Motor neuron (in vitro differentiated cells): ENCODE data around the gene VTN. TPM values are rescaled to one million over a fixed set of nuclear protein-coding genes. Genes with fewer than 3 reads are reported as not detected.

Experiments used
- ATAC-seq, 8 experiments: fragments of 200-7000 bp; cut with Tn5 transposase; replicated peaks in 6 of 8; 2 replicates each; pipeline ENCODE4 v1.8.0; 2021; ENCODE audit warnings: mild to moderate bottlenecking in 8 of 8, moderate library complexity in 8 of 8
- H3K27ac ChIP-seq, 2 donors: fragments of 250-450 bp; sonication (Bioruptor Pico); 2 replicates each; pipeline ENCODE4 v1.9.0; 2021; ENCODE audit warnings: antibody characterized with exemption in 2 of 2, mild to moderate bottlenecking in 2 of 2, moderate library complexity in 1 of 2
- H3K4me1 ChIP-seq, 2 donors: fragments of 250-450 bp; sonication (Bioruptor Pico); replicated peaks in 1 of 2; 2 replicates each; pipeline ENCODE4 v1.6.1; 2021; ENCODE audit warnings: antibody characterized with exemption in 2 of 2, mild to moderate bottlenecking in 2 of 2, moderate library complexity in 1 of 2
- H3K4me3 ChIP-seq, 5 donors: fragments of 250-450 bp; sonication (Bioruptor Pico); 2 replicates each; pipeline ENCODE4 v1.9.0; 2021; ENCODE audit warnings: antibody characterized with exemption in 5 of 5, mild to moderate bottlenecking in 5 of 5, moderate library complexity in 4 of 5
- WGBS, 10 experiments: fragments of 450-650 bp; shearing (Covaris generic); methylation state at CpG; one replicate each; pipeline ENCODE4 v1.0.0; 2022; 5-methylcytosine and 5-hydroxymethylcytosine counted together
- in situ Hi-C, 9 experiments: fragments of 400-800 bp; cut with MboI; loops; one replicate each; pipeline ENCODE4 v1.15.0; 2021; ENCODE audit warnings: low sequenced_read_pairs in 9 of 9, low pct_unique_long_range_greater_than_20kb in 2 of 9; ENCODE audit not compliant: unreplicated experiment in 9 of 9
- total RNA-seq, 8 experiments: library from RNA; unstranded; fragments of 300-600 nt; gene quantifications; 2 replicates each; pipeline versions ENCODE4 v1.2.3 to v1.2.4, GENCODE V29; 2022

The VTN gene
- total RNA-seq, 8 experiments from 2014 or later = 0.40 to 12.0 (median 0.74) TPM

DNA sequence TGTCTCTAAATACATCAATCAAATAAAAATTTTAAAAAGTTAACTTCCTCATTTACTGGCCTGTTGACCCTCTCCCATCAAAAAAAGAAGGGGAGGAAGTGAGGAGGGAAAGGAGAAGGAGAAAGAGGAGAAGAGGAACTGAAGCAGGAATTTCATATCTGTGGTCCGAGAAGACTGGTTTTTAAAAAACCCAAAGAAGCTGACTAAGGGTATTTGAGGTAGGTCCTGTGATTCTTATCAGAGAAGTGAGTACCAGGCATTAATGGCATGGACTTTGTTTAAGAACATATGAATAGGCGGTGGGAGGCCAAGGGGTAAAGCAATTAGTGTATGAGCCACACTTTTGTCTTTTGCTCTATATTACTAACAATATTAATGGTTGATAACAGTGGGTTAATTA is 33.9 kb upstream of the VTN start:
- H3K4me1 ChIP-seq = peaks cover 10 to 11% of the 10 kb centered on the region in 2 donors
- 86 to 100% (median 95%) methylated on average over 1 to 2 of the region's 2 CpGs for WGBS, 10 experiments
- in situ Hi-C loops = no loop called here
- H3K27ac ChIP-seq = no peak overlapping the region
- ATAC-seq = no peak
- H3K4me3 ChIP-seq = no peak overlapping the region

DNA sequence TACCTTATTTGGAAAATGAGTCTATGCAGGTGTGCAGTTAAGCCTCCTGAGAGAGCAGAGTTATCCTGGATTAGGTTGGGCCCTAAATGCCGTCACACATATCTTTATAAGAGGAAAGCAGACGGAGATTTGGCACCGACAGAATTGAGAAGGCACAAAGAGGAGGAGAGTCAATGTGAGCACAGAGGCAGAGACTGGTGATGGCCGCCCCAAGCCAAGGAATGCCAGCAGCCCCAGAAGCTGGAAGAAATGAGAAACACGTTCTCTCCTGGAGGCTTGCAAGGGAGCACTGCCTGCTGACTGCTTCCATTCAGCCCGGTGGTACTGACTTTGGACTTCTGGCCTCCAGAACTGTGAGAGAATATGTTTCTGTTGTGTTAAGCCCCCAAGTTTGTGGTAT is 32.7 kb upstream of the VTN start:
- Histone ChIP-seq H3K4me1 (peaks cover 10 to 13% of the 10 kb centered on the region in 2 donors), H3K27ac (no peak overlapping the region), H3K4me3 (no peak overlapping the region)
- ATAC-seq = no peak
- WGBS, 10 experiments = 80 to 100% (median 91%) methylated on average over 1 to 5 of the region's 6 CpGs; no CpG with 5 or more reads in 2 of the 10 experiments
- in situ Hi-C loops = no loop called here

DNA sequence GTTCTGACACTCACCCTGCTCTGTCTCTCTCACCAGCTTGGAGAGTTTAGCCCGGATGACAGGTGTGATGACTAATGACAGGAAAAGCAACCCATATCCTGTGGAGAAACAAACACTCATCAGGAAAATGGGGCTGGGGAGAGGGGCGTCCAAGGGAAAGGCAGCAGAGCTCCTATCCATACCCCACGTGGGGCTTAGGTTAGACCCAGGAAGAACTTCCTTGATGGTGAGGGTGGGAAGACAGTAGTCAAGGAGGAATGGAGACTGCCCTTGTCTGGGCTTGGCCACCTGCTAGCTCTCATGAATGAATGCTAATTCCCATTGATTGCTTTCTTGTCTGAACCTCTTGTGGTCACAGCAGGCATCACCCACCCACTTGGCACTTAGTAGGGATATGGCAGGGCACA is 32.1 kb upstream of the VTN start:
- in situ Hi-C loops = no loop called here
- 0 to 92% (median 80%) methylated on average over 1 to 3 of the region's 3 CpGs; no CpG with 5 or more reads in 5 of the 10 experiments for WGBS, 10 experiments
- Histone ChIP-seq H3K4me3 (no peak overlapping the region), H3K27ac (no peak overlapping the region), H3K4me1 (peaks cover 9 to 10% of the 10 kb centered on the region in 2 donors)
- no peak for ATAC-seq

DNA sequence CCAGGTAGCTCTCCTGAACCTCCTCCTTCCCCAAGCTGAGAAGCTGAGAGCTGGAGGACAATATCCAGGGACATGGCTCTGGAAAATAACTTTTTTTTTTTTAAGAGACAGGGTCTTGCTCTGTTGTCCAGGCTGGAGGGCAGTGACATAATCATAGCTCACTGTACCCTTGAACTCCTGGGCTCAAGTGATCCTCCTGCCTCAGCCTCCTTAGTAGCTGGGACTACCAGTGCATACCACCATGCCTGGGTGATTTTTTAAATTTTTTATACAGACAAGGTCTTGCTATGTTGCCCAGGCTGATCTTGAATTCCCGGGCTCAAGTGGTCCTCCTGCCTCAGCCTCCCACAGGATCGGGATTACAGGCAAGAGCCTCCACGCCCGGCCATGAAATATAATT is 29.7 kb upstream of the VTN start:
- in situ Hi-C loops = loop anchor here in 1 of 9 experiments (25.0 kb wide), 1 partner anchor 87 kb away; no protein-coding TSS in a partner anchor
- no peak for ATAC-seq
- H3K4me3 ChIP-seq = no peak overlapping the region
- 88 to 100% (median 96%) methylated on average over 1 to 4 of the region's 4 CpGs; no CpG with 5 or more reads in 3 of the 10 experiments for WGBS, 10 experiments
- peaks cover 3 to 7% of the 10 kb centered on the region in 2 donors for H3K4me1 ChIP-seq
- H3K27ac ChIP-seq = no peak overlapping the region

DNA sequence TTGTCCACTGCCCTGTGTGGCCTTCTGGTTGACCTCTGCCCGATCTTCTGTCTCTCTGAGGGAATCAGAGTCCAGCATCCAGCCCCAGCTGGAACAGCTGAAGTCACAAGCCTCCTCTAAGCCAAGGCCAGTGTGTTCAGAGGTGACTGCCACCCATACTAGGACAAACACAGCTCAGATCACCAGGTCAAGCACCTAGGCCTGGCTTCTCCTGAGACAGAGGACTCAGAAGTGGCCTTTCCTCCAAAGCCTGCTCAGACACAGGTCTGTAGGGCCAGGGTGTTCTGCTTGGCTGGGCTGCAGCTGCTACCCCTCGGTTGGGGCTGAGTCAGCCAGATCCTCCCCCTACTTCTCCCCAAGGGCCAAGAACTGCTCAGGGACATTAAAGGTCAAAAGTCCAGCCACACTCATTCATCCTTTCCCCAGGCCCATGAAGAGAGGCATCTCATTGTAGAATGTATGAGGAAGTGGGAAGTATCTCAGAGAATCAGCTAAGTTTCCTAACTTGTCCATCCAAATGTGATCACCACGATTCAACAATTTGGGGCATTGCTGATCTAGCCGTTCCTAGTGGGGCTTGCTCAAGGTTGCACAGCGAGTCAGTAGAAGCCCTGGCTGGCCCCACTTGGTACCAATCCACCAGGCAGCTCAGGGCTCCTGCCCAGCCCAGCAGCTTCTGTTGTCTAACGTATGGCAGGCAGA is 28.3 kb upstream of the VTN start:
- Histone ChIP-seq H3K27ac (peak overlapping the region in 1 of 2 donors; percentile 67), H3K4me3 (no peak overlapping the region), H3K4me1 (peaks cover 0 to 3% of the 10 kb centered on the region in 2 donors)
- peak in 4 of 8 experiments; percentile 23 to 54 (median 51) for ATAC-seq
- WGBS, 10 experiments = 0 to 100% (median 83%) methylated on average over 1 to 4 of the region's 6 CpGs; no CpG with 5 or more reads in 3 of the 10 experiments
- in situ Hi-C loops = loop anchor here in 1 of 9 experiments (25.0 kb wide), 1 partner anchor 89 kb away; no protein-coding TSS in a partner anchor

DNA sequence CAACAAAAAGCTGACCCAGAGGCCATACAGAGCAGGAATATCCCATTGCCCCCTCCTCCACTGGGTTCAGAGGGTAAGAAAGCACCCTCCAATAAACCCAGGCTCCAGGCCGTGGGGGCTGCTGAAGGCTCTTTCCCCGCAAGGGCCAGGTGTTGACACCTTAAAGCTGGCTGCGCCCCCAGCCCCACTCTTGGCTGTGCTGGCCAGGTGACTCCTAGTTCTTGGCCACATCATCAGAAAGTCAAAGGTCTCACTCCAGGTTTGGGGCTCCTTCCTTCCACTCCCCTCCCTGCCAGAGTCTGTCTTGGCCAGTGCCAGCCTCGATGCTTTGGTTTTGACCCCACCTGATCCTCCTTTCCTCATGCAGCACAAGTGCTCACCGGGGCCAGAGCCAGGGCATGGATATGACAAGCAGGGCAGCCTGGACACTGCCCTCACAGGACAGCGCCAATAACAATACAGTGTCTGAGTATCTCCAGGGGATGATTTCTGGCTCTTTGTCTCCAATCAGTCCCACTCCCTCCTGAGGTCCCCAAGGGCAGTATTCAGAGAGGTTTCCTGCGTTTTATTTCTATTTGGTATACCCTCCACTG is 27.7 kb upstream of the VTN start:
- Histone ChIP-seq H3K27ac (peak overlapping the region in 1 of 2 donors; percentile 67), H3K4me1 (peaks cover 0 to 3% of the 10 kb centered on the region in 2 donors), H3K4me3 (no peak overlapping the region)
- in situ Hi-C loops = loop anchor here in 1 of 9 experiments (25.0 kb wide), 1 partner anchor 90 kb away; no protein-coding TSS in a partner anchor
- 40 to 100% (median 57%) methylated on average over 1 to 4 of the region's 7 CpGs; no CpG with 5 or more reads in 4 of the 10 experiments for WGBS, 10 experiments
- peak in 4 of 8 experiments; percentile 8 to 24 (median 20) for ATAC-seq

DNA sequence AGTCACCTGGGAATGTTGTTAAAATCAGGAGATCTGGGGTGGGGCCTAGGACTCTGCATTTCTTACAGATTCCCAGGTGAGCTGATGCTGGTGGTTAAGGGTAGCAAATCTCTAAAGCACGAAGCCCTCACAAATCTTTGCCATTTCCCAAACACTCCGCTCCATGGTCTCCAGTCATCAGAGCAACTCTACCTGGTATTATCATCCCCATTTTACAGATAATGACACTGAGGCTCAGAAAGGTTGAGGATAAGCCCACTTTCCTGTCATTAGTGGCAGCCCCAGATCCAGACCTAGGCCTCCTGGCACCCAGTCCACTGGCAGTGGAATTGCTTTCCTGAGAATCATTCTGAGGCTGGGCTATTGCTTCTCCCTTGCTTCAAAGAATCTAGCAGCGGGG is 27.2 kb upstream of the VTN start:
- Histone ChIP-seq H3K27ac (no peak overlapping the region), H3K4me3 (no peak overlapping the region), H3K4me1 (peaks cover 0 to 3% of the 10 kb centered on the region in 2 donors)
- in situ Hi-C loops = loop anchor here in 1 of 9 experiments (25.0 kb wide), 1 partner anchor 90 kb away; no protein-coding TSS in a partner anchor
- ATAC-seq = no peak
- WGBS, 10 experiments = 90 to 100% (median 93%) methylated on average over 2 to 3 of the region's 3 CpGs; no CpG with 5 or more reads in 7 of the 10 experiments

DNA sequence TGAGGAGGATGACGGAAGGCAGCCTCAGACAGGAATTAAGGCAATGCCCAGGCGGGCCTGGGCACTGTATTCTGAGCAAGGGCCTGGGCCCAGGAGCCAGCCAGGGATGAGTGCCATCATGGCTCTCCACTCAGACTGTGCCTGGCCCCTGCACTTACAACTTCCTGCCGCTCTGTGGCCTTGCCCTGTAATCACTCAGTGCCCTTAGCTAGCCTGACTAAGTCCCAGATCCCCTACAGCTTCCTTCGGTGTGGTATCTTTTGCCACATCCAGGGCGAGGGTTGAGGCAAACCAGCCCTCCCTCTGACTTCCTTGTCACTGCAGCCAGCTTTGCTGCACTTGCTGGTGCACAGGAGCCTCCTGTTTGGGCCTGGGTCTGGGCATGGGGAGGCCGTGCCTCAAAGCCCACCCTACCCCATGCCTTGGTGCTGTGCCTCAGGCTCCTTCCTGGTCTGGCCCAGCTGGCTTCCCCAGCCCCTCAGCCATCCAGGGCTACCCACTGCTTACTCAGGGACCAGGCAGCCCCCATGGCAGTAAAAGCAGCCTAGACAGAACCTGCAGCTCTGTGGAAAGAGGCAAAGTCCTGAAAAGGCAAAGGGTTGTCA is 26.6 kb upstream of the VTN start:
- in situ Hi-C loops = loop anchor here in 1 of 9 experiments (25.0 kb wide), 1 partner anchor 91 kb away; no protein-coding TSS in a partner anchor
- WGBS, 10 experiments = 89 to 100% (median 95%) methylated on average over 1 to 4 of the region's 6 CpGs; no CpG with 5 or more reads in 6 of the 10 experiments
- peak in 1 of 8 experiments; percentile 13 for ATAC-seq
- no peak overlapping the region for H3K27ac ChIP-seq
- no peak overlapping the region for H3K4me3 ChIP-seq
- peaks cover 0 to 3% of the 10 kb centered on the region in 2 donors for H3K4me1 ChIP-seq

DNA sequence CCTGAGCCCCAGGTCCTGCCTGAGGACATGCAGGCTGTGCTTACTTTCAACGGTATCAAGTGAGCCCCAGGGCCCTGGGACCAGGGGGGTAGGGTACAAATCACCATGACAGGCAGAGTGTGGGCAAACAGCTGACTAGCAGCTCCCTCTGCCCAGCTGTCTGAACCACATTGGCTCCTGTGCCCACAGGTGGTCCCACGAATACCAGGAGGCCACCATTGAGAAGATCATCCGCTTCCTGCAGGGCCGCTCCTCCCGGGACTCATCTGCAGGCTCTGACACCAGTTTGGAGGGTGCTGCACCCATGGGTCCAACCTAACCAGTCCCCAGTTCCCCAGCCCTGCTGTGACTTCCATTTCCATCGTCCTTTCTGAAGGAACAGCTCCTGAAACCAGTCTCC is 25.9 kb upstream of the VTN start:
- in situ Hi-C loops = loop anchor here in 1 of 9 experiments (25.0 kb wide), 1 partner anchor 91 kb away; no protein-coding TSS in a partner anchor
- WGBS, 10 experiments = 0 to 100% (median 70%) methylated on average over 1 to 2 of the region's 6 CpGs; no CpG with 5 or more reads in 6 of the 10 experiments
- ATAC-seq = no peak
- peaks cover 0 to 3% of the 10 kb centered on the region in 2 donors for H3K4me1 ChIP-seq
- H3K27ac ChIP-seq = no peak overlapping the region
- no peak overlapping the region for H3K4me3 ChIP-seq

DNA sequence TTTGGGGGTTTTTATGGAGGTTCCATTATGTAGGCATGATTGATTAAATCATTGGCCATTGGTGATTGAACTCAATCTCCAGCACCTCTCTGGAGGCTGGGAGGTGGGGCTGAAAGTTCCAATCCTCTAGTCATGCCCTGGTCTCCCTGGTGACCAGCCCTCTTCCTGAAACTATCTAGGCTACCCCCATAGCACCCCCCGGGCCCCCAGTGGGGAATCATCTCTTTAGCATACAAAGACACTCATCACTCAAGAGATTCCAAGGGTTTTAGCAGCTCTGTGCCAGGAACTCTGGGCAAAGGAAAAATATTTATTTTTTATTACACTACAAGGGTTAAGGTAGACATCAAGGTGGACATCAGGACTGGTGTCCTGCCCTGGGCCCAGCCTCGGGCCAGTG is 25.3 kb upstream of the VTN start:
- in situ Hi-C loops = loop anchor here in 1 of 9 experiments (25.0 kb wide), 1 partner anchor 92 kb away; no protein-coding TSS in a partner anchor
- Histone ChIP-seq H3K4me1 (peaks cover 0 to 3% of the 10 kb centered on the region in 2 donors), H3K27ac (no peak overlapping the region), H3K4me3 (no peak overlapping the region)
- 0 to 100% (median 71%) methylated on average over 1 of the region's 2 CpGs; no CpG with 5 or more reads in 7 of the 10 experiments for WGBS, 10 experiments
- no peak for ATAC-seq

DNA sequence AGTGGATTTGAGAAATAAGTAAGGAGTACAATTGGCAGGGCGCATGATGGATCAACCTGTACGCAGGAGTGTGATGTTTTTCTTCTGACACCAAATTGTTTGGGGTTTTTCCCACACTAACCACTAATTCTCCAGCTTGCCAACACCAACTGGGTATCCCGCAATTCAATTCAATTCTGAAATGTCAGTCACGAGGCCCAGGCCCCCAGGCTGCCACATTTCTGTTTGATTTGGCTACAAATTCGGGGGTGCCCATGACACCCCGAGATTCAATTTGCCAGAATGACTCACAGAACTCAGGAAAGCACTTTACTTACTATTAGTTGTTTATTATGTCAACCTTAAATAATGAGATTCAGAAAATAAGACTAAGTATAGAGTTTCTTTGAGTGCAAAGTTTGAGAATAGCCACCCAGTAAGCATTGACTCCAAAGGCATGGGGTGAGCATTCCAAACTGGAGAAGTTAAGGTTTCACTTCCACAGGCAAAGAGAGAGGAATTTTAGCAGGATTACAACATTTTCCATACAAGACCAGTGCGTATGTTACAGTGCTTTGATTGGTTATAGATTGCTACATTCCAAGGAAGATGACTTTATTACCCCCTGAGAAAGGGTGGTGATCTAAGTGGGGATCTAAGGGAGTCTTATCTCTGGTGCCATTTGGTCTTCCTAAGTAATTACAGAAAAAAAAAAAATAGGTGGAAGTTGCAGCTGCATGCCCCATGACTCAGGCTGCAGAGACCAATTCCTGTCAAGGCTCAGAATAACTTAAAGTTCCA is 24.4 kb upstream of the VTN start:
- in situ Hi-C loops = loop anchor here in 1 of 9 experiments (25.0 kb wide), 1 partner anchor 93 kb away; no protein-coding TSS in a partner anchor
- H3K4me1 ChIP-seq = peaks cover 0 to 3% of the 10 kb centered on the region in 2 donors
- H3K4me3 ChIP-seq = no peak overlapping the region
- H3K27ac ChIP-seq = no peak overlapping the region
- ATAC-seq = no peak
- WGBS, 10 experiments = 28 to 100% (median 74%) methylated on average over 1 to 7 of the region's 7 CpGs; no CpG with 5 or more reads in 1 of the 10 experiments

DNA sequence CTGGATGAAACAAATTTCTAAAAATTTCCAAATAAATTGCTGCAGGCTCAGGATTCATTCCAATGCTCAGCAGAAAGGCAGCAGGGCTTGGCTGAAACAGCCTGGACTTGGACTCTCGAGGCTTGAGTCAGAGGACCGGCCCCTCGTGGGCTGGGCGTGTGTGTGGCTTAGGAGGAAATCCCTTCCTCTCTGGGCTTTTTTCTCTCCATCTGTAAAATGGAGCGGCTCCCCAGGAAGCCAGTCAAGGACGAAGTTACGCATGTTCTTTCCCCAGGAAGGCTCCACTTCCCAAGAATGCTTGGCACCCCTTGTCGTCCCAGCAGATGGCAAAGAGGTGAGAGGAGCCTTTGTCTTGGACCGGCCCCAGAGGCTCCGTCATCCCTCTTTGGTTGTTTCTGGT is 22.4 kb upstream of the VTN start:
- ATAC-seq = peak in 1 of 8 experiments; percentile 43
- H3K4me1 ChIP-seq = no peaks in the 10 kb centered on the region

More for the DNA sequence above, 22.4 kb upstream of the VTN start:
- 31 to 90% (median 70%) methylated on average over 1 to 9 of the region's 10 CpGs; no CpG with 5 or more reads in 1 of the 10 experiments for WGBS, 10 experiments
- Histone ChIP-seq H3K4me3 (no peak overlapping the region), H3K27ac (no peak overlapping the region)
- in situ Hi-C loops = loop anchor here in 1 of 9 experiments (25.0 kb wide), 1 partner anchor 95 kb away; no protein-coding TSS in a partner anchor
